Left lobe of liver (tissue), 2 donors: ENCODE measurements around the gene PRLR. TPM values are rescaled to one million over a fixed set of nuclear protein-coding genes. Genes with fewer than 3 reads are reported as not detected.
"Not testable (repeated sequence)": the region's sequence is repeated elsewhere in the genome, so short reads cannot be mapped to it uniquely, and the experiment has no call there.

Experiments
- ATAC-seq: fragments of 200-7000 bp; cut with Tn5 transposase; one replicate; pipeline ENCODE4 v1.9.1; 2020; ENCODE audit warnings: mild to moderate bottlenecking, moderate library complexity
- DNase-seq: peaks from one replicate; pipeline ENCODE4 v3.0.0-alpha.2; 2020; ENCODE audit warnings: low spot score
- total RNA-seq: library from RNA; stranded (reverse); gene quantifications from one replicate; pipeline ENCODE4 v1.2.1, GENCODE V29; 2021
- donor health status: DM: no; HTN: no; CAD: no; lungs with moderate emphysema.
- donor health status: DM: no; HTN: yes; CAD: no.

PRLR gene
- total RNA-seq, 1 donor from 2014 or later = 11.9 TPM

DNA sequence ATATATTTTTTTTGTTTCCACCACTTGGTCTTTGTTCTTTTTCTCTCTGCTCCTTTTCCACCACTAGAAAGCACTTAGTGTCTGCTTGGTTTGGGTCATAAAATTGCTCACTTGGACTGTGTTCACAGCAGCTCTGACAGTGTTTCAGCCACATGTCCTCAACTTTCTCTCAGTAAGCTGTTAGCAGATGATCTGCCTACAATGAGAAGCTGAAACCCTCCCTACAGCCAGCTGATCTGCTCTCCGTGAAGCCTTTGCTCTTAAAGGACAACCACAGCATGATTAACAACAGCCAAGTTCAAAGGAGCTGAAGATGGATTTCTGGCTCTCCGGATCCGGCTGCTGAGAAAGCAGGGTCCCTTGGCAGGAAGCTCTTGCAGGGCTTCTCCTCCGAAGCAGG lies 31.6 kb downstream of the PRLR start:
- DNase-seq (no peak), ATAC-seq (peak; percentile 11)

DNA sequence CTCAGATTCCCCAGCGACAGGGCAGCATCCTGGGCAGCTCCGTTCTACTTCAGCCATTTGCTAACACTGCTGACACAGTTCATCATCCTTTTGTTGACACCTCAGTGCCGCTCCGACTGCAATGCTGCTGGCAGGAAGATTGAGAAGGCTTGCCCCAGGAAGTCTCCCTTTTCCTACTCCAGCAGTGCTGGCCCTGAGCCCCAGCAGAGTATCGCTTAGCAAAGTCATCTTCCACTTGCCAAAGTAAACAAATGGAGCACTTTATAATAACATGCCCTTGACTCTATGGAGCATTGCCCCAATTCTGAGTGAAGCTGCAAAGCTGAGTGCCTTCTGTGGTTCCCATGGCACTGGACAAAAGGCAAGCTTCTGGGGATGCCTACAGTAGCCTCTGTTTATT lies 32.2 kb downstream of the PRLR start:
- DNase-seq (peak; percentile 81), ATAC-seq (peak; percentile 92)

DNA sequence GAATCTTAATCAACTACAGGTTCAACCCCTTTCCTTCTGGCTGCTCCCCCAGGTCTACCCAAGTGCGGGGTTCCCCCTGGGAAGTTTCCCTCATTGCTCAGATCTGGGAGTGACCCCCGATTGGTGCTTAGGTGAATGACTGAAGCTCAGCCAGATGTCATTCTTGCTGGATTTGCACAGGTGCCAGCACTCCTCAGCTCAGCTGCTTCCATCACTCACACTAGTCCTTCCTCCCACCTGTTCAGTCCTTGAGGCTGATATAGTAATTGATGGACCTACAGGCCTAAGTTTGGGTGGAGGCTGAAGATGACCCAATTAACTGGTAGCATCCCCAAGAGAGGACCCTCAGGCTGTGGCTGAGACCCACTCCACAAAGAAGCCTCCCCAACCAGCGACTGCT lies 32.9 kb downstream of the PRLR start:
- DNase-seq = no peak
- no peak for ATAC-seq

DNA sequence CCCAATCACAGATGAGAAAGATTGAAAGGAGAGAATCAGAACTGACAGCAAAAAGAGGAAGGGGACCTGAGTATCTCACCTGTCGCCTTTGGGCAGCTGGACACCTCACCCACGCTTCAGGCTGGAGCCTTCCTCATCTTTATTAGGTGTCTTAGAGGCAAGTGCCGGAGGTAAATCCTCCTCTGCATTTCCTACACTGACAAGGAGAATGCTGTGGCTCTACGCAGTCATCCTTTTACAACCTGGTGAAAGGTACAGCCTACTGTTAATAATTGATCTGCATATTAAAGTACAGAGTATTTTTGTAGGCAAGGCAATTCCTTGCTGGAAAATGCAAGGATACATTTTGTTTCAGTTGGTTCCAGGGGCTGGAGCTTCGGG lies 34.8 kb downstream of the PRLR start:
- DNase-seq (no peak), ATAC-seq (no peak)

DNA sequence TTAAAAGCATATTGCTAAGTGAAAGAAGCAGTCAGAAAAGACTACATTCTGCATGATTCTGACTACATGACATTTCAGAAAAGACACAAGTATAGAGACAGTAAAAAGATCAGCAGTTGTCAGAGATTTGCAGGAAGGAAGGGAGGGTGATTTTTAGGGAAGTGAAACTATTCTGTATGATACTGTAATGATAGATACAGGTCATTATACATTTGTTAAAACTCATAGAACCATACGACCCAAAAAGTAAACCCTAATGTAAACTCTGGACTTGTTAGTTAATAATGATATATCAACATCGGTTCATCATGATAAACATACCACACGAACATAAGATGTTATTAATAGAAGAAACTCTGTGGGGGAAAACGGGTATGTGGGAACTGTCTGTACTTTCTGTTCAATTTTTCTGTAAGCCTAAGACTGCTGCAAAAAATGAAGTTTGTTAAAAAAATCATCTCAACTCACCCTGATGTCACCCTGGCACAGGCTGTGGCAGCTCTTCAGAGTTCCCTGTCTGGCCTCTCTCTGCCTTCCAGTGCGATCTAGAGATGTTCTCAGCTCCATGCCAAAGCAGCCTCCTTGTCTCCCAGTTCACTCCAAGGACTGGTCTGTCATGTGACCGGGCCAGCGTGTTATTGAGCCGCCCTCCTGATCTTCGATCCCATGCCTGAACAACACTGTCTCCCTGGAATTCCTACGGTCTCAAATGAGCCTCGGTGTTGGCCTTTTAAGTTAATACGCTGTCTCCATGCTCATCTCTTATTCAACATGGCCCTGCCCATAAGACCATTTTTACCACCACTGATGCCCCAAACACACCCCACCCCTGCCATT lies 35.4 kb downstream of the PRLR start:
- DNase-seq = no peak
- no peak for ATAC-seq

DNA sequence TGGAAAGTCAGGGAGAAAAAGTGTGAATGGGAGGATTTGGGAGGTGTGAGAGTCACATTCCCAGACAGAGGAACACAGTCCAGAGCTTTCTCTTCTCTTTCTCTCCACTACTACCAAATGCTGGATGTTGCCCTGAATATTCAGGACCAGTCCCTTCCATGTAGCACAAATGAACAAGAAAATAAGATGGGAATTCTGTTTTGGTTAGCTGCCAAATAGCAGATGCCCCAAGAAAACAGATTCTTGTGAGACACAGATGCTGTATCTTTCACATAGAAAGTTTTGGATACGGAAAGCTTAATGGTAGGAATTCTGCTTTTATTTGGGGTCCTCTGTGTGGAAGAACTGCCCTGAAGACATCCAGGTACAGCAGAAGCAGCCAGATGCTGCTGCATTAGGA lies 37.8 kb downstream of the PRLR start:
- ATAC-seq (no peak), DNase-seq (no peak)

DNA sequence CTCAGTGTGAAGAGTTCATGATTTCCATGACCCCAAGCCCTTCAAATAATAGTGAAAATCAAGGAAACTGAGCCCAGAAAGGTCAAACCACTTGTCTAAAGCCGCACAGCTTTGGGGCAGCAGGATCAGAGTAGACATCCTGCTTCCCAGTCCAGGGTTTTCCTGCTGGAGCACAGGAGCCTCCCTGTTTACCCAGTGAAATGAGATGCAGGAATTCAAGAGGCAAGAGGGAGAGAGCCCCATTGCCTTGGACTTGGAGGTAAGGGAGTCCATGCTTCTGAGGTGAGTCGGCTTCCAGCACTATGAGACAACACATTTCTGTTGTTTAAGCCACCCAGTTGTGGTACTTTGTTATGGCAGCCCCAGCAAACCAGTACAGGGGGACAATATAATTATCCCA lies 40.5 kb downstream of the PRLR start:
- DNase-seq, ATAC-seq: not testable (repeated sequence)

DNA sequence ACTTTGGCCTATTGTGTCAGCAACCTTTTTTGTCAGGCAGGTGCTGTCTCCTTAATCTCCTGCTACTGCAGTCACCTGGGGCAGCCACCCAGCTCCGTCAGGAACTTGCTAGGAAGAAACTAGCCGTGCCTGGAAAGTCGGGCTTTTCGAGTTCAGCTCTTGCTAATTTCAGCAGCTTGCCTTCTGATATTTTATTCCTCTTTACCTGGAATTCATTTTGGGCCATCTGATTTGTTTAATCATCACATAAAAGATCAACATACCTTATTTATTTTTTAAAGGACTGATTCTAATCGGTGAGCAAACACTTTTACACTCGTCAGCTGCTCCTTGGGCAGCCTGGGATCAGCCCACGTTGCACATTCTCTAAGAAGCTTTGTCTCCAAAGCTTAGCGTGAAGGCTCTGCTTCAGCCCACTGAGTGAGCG lies 42.2 kb downstream of the PRLR start:
- no peak for DNase-seq
- no peak for ATAC-seq

DNA sequence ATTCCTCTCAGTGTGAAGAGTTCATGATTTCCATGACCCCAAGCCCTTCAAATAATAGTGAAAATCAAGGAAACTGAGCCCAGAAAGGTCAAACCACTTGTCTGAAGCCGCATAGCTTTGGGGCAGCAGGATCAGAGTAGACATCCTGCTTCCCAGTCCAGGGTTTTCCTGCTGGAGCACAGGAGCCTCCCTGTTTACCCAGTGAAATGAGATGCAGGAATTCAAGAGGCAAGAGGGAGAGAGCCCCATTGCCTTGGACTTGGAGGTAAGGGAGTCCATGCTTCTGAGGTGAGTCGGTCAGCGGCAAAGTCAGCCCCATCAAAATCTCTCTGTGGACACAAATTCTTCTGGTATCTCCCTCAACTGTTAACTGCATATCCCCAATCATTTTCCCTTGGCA lies 42.7 kb downstream of the PRLR start:
- not testable (repeated sequence) for DNase-seq, ATAC-seq

DNA sequence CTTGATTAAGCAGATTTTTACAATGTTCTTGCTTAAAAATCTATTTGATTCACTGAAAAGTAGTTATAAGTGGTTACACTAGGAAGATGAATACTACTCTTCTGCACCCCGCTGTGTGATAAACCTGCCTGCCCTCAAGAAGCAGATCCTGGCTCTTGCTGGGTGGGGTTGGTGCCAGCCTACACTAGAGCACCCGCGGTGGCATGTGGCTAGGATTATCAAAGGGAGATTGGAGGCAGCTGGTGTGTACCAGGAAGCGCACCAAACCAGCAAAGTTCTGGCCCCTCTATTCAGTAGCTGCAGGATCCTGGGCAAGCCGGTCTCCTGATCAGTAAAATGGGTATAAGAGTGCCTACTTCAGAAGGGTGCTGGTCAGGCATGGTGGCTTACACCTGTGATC lies 43.5 kb downstream of the PRLR start:
- no peak for ATAC-seq
- no peak for DNase-seq

DNA sequence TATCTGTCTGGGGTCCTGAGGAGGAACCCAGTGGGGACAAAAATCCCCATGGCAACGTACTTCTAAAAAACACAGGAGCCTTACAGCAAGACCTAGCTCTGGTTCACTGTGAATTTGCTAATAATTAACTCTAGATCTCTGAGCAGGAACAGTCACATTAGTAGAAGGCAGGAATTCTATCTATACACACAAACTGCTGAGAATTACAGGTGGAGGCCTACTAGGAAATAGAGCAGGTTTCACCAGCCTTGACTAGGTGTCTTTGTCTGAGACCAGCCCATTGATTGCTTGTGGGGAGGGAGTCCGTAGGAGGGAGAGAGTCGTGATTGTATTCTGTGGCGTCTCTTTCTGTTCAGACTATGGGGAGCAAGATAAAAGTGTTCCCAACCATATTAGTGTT lies 44.8 kb downstream of the PRLR start:
- ATAC-seq (peak; percentile 78), DNase-seq (no peak)

DNA sequence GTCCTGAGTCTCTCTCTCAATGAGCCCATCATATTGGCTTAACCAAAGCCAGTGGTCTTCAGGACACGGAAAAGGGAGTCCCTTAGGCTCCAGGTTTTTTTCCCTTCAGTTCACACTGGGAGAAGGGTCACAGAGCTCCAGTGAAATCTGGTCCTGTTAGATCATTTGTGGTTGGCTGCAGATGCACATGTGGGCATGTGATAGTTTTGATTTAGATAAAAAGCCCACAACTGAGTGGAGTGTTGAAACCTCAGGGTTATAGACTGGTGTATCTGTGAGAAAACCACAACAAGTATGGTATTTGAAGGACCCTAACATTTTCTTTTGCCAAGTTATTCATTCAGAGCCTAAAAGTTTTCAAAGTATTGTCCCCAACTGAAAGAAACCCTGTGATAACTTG lies 46.7 kb downstream of the PRLR start:
- ATAC-seq (no peak), DNase-seq (no peak)

DNA sequence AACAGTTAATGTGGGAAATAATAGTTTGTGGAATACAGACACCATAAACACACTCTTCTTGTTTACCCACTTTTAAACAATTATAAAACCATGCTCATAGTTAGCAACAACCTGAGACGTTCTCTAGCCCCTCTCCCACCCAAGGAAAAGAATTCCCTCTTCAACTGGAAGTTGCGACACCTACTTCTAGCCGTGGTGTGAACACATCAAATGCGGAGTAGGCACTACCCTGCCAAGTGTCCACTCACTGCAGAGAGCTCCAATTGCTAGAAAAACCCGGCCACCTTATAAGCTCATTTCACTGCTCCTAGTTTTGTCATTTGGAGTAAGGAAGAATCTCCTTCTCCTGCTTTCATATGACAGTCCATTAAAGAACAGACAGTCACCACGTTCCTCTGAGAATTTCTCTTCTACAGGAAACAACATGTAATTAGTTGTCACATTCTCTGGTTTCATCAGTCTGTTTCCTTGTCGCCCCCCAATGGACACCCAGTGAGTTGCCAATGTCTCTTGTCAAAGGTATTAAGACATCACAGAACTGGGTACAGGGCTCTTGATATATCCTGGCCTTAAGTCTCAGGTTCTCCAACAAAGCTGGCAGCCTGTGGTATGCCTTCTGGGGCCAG lies 47.3 kb downstream of the PRLR start:
- DNase-seq (peak; percentile 68), ATAC-seq (peak; percentile 95)

DNA sequence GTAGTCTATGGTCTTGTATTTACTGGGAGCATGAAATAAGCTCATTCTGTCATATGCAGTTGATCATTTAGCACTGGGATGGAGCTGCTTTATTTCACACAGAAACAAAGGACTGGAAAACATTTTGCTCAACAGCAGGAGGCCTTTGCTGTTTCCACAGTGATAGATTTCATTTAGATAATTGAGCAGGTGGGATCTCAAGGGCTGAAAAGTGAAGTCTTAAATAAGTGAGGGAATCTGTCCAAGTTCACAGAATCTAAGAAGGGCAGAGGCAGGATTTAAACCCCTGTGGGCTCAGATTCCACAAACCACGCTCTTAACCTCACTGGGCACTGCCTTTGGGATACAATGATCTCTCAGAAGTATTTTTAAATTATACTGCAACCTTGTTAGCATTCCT lies 47.8 kb downstream of the PRLR start:
- no peak for ATAC-seq
- no peak for DNase-seq

DNA sequence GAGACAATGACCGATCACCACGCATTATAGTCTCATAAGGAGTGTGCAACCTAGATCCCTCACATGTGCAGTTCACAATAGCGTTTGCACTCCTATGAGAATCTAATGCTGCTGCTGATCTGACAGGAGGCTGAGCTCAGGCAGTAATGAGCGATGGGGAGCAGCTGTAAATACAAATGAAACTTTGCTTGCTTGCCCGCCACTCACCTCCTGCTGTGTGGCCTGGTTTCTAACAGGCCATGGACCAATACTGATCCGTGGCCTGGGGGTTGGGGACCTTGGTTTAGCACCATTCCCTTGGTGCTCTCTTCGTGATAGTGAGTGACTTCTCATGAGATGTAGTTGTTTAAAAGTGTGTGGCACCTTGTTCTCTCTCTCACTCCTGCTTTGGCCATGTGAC lies 50.2 kb downstream of the PRLR start:
- DNase-seq (no peak), ATAC-seq (no peak)

DNA sequence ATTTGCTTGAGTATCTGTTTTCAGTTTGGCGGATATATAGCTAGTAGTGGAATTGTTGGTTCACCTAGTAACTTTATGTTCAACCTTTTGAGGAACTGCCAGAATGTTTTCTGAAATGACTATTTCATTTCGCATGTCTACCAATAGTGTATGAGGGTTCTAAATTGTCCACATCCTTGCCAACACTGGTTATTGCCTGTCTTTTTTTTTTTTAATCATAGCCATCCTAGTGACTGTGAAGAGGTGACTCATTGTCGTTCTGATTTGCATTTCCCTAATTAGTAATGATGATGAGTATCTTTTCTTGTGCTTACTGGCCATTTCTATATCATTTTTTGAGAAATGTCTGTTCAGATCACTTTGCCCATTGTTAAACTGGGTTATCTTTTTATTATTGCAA lies 52.5 kb downstream of the PRLR start:
- no peak for ATAC-seq
- no peak for DNase-seq

DNA sequence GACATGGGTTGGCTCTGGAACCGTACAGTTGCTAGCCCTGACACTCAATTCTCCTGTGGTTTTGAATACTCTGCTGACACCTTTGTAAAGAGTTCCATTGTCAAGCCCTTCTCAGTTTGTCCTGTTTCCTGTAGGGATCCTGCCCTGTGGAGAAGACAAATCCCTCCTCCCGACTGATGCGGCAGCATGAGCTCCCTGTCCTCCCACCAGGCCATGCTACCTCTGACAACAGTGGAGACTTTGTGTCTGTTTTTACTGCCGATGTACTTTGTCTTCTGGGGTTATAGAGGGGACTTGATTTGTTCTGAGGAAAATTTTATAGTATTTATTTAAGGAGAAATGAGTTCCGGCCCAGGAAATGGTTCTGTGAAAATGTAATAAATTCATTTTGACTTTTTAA lies 57.8 kb downstream of the PRLR start:
- DNase-seq = no peak
- ATAC-seq = no peak

DNA sequence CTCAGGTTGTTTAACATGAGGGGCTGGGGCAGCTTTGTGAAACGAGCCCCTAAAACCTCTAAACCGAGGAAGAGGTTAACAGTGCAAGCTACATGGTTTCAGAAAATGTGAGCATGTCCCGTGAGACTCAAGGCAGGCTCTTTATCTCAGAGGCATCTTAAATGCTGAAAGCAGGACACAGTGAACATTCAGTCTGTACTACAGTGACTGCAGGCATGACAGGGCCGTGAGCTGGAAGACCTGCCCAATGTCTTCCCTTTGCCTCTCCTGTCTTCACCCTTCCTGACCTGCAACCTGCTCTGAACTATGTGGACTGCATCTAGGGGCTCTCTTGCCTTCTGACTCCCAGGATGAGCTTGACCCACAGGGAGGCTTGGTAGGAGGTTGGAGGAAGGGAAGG lies 58.3 kb downstream of the PRLR start:
- ATAC-seq = no peak
- no peak for DNase-seq

DNA sequence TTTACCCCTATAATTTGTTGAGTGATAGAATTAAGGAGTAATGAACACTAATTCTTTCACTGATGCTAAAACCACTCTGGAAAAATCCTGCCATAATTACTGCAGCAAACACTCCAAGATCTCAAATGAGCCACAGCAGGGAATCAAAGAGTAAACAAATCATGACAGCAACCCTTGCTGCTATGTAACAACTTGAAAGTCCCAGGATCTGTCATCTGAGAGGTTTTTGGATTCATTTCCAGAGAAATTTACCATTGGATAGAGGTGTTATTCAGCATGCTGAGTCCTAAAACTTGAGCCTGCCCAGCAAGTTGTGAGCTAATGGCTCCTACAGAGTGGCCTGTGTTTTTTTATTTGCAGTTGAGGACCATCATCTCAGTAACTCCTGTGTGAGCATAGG lies 59.2 kb downstream of the PRLR start:
- ATAC-seq (no peak), DNase-seq (no peak)

DNA sequence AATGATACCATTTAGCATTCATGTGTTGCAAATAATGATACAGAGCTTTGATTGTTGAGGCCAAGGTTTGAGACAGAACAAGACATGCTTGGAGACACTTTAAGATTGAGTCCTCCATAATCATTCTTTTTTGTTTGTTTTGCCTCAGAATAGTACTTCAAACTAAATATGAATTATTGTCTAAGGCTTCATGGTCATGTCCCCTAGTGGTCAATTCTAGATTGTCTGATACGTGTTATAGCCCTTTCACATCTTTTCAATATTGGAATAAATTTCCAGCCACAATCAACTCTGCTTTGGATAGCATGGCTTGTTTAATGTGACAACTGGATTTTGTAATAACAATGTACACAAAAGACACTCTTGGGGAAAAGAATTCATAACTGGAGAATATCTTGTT lies 64.2 kb downstream of the PRLR start:
- DNase-seq (no peak), ATAC-seq (no peak)

DNA sequence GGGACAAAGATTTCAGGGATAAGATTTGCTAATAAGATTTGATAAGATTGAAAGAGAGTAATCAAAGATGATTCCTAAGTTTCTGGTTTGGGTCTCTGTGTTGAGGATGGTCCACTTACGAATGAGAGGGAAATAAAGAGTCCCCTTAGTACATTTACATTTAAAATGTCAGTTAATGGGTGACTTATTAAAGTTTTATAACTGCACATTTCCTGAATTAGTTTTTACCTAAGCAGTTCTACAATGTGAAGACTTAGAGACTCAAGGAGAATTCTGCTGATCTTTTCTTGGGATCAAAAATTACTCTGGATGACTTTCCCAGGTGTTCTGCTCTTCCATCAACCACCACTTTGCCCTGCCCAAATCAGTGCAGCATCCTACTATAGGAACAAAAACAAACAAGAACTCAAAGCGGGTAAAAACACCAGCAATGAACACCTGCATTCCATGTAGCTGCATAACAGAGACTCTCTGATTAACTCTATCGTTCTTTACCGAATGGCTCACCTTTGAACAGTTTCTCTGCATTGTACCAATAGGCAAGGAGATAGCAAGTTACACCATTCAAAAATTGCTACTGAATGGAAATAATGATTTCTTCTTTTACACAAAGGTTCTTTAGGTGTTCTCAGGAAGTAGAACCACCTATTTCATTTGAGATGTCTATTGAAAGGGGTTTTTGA lies 65.3 kb downstream of the PRLR start:
- DNase-seq = no peak
- no peak for ATAC-seq

DNA sequence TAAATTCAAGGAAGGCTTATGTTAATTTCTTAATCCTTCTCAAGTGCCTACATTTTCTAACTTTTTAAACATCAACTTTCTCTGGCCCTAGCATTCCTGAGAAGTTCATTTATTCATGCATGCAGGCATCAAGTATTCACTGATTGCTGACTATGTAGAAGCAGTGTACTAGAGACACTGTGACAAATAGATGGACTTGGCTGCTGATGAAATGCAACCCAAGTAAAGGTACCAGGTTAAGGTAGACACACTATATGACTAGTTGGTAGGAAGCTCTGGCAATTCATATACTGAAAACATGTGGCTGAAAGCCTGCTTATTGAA lies 66.6 kb downstream of the PRLR start:
- DNase-seq (no peak), ATAC-seq (no peak)
